HepG2 (cell line): ENCODE results near the gene TFPI. TPM values are rescaled to one million over a fixed set of nuclear protein-coding genes. Genes with fewer than 3 reads are reported as not detected.

Experiments used
- ATAC-seq: fragments of 200-7000 bp; cut with Tn5 transposase; 3 replicates; pipeline ENCODE4 v1.9.1; 2020; ENCODE audit warnings: mild to moderate bottlenecking, moderate library complexity
- BruUV-seq: library from RNA; stranded (reverse); fragments of 400-500 nt; replicated peaks from 2 replicates; lab custom pipeline; 2021; lab: Mats Ljungman, UMichigan
- CTCF ChIA-PET: fragments of 300-600 bp; formaldehyde crosslinking; extraction: SDS; loops from one replicate; lab custom pipeline; 2021; ENCODE audit warnings: low total read pairs, inconsistent platforms, low intra/inter-chr PET ratio; lab: Yijun Ruan, JAX
- POLR2A ChIA-PET: fragments of 350-600 bp; sonication (Branson Sonifier 250); formaldehyde crosslinking; loops from one replicate; lab custom pipeline; 2020; ENCODE audit warnings: antibody characterized with exemption, inconsistent platforms; lab: Yijun Ruan, JAX
- DNase-seq: peaks from one replicate; pipeline ENCODE4 v3.0.0-alpha.2; 2015; ENCODE audit warnings: low spot score
- FAIRE-seq: peaks from 3 replicates; lab custom pipeline; 2011; peaks lifted over from hg19 to GRCh38; lab: Jason Lieb, UNC
- H2AFZ ChIP-seq: one replicate; pipeline ENCODE4 v1.6.1; 2011; ENCODE audit warnings: low read length, inconsistent platforms
- H3K27ac ChIP-seq: fragments of 300-600 bp; 3 replicates; pipeline ENCODE4 v1.8.0; 2011; ENCODE audit warnings: mixed run types, mild to moderate bottlenecking, mixed read lengths, low read length, inconsistent platforms; ENCODE audit not compliant: insufficient read depth; ENCODE audit errors: extremely low read length
- H3K27me3 ChIP-seq, 2 experiments: fragments of 200-600 bp in 1 of 2; 2 replicates in 1 of 2; 3 replicates in 1 of 2; pipeline versions ENCODE4 v1.6.0 to v1.8.0; 2011; ENCODE audit warnings: low read length in 2 of 2, mild to moderate bottlenecking in 2 of 2, moderate library complexity in 2 of 2, inconsistent platforms in 1 of 2; ENCODE audit not compliant: insufficient read depth in 2 of 2, control insufficient read depth in 1 of 2
- H3K36me3 ChIP-seq, 2 experiments: fragments of 200-600 bp in 1 of 2; replicated peaks in 1 of 2; 2 replicates in 1 of 2; 3 replicates in 1 of 2; pipeline versions ENCODE4 v1.5.1 to v1.8.0; 2011; ENCODE audit warnings: low read length in 2 of 2, inconsistent platforms in 1 of 2; ENCODE audit not compliant: insufficient read depth in 2 of 2, control insufficient read depth in 1 of 2
- H3K4me1 ChIP-seq: 2 replicates; pipeline ENCODE4 v1.5.1; 2012; ENCODE audit warnings: low read length, inconsistent platforms; ENCODE audit not compliant: insufficient read depth
- H3K4me2 ChIP-seq: 2 replicates; pipeline ENCODE4 v1.6.0; 2011; ENCODE audit warnings: low read depth, low read length, inconsistent platforms
- H3K4me3 ChIP-seq, 3 experiments: fragments of 200-600 bp in 1 of 3; sonication (generic), shearing (Covaris generic) in 1 of 3; replicated peaks in 1 of 3; 2 replicates each; pipeline ENCODE4 v1.5.1; 2011 to 2016; ENCODE audit warnings: low read length in 3 of 3, inconsistent platforms in 2 of 3, low read depth in 2 of 3, mild to moderate bottlenecking in 2 of 3, control low read depth in 1 of 3, mixed read lengths in 1 of 3; ENCODE audit not compliant: insufficient read depth in 1 of 3
- H3K79me2 ChIP-seq: one replicate; pipeline ENCODE4 v1.6.1; 2011; ENCODE audit warnings: low read length, inconsistent platforms; ENCODE audit not compliant: insufficient read depth
- H3K9ac ChIP-seq: 2 replicates; pipeline ENCODE4 v1.6.0; 2011; ENCODE audit warnings: mild to moderate bottlenecking, low read depth, low read length, inconsistent platforms; ENCODE audit not compliant: insufficient read depth
- H3K9me3 ChIP-seq: 2 replicates; pipeline ENCODE4 v1.5.1; 2012; ENCODE audit warnings: mild to moderate bottlenecking, low read length
- H4K20me1 ChIP-seq: 2 replicates; pipeline ENCODE4 v1.6.0; 2011; ENCODE audit warnings: inconsistent platforms, mild to moderate bottlenecking, low read length, moderate library complexity; ENCODE audit not compliant: insufficient read depth
- CEBPB ChIP-seq: IDR thresholded peaks from 2 replicates; pipeline ENCODE4 v1.6.1; 2011; ENCODE audit warnings: low read depth, low read length, improper control_type of control experiment, borderline replicate concordance
- DNMT1 ChIP-seq: sonication (generic); formaldehyde crosslinking; IDR thresholded peaks from 2 replicates; pipeline ENCODE4 v1.5.1; 2020; ENCODE audit warnings: mild to moderate bottlenecking, missing genetic modification reagents
- HNF4G ChIP-seq, 2 experiments: sonication (generic) in 1 of 2; formaldehyde crosslinking in 1 of 2; IDR thresholded peaks; 2 replicates each; pipeline versions ENCODE4 v1.4.0 to v1.6.1; 2011 to 2020; ENCODE audit warnings: borderline replicate concordance in 2 of 2, low read depth in 2 of 2, mild to moderate bottlenecking in 2 of 2, low read length in 1 of 2, missing genetic modification reagents in 1 of 2, moderate library complexity in 1 of 2
- HNRNPLL ChIP-seq: fragments of 200-400 bp; formaldehyde crosslinking; IDR thresholded peaks from 2 replicates; pipeline ENCODE4 v1.6.1; 2017; ENCODE audit warnings: mild to moderate bottlenecking, low read depth, low read length; ENCODE audit not compliant: poor library complexity, severe bottlenecking
- KLF11 ChIP-seq: IDR thresholded peaks from 2 replicates; pipeline ENCODE4 v1.6.1; 2016; ENCODE audit warnings: missing compliant biosample characterization
- MAFG ChIP-seq: sonication (generic); formaldehyde crosslinking; IDR thresholded peaks from 2 replicates; pipeline ENCODE4 v1.5.1; 2020; ENCODE audit warnings: mild to moderate bottlenecking, missing genetic modification reagents
- MIER2 ChIP-seq: IDR thresholded peaks from 2 replicates; pipeline ENCODE4 v1.6.1; 2016; ENCODE audit warnings: missing biosample characterization, missing genetic modification reagents
- NFYB ChIP-seq: sonication (generic); formaldehyde crosslinking; IDR thresholded peaks from 2 replicates; pipeline ENCODE4 v1.4.0; 2020; ENCODE audit warnings: missing genetic modification reagents
- RBM22 ChIP-seq: fragments of 200-400 bp; formaldehyde crosslinking; optimal IDR thresholded peaks from 2 replicates; pipeline ENCODE3; 2017; ENCODE audit warnings: mild to moderate bottlenecking, low read length, moderate library complexity
- SMARCE1 ChIP-seq: fragments of 450-650 bp; IDR thresholded peaks from 2 replicates; pipeline ENCODE4 v1.6.1; 2017; ENCODE audit warnings: borderline replicate concordance
- ZKSCAN1 ChIP-seq: fragments of 150-350 bp; IDR thresholded peaks from 2 replicates; pipeline ENCODE4 v1.6.1; 2014; ENCODE audit warnings: low read length
- ZKSCAN8 ChIP-seq: IDR thresholded peaks from 2 replicates; pipeline ENCODE4 v1.6.1; 2016; ENCODE audit warnings: borderline replicate concordance, missing genetic modification reagents, missing compliant biosample characterization
- ZNF709 ChIP-seq: sonication (generic); formaldehyde crosslinking; IDR thresholded peaks from 2 replicates; pipeline ENCODE4 v1.5.0; 2020; ENCODE audit warnings: mild to moderate bottlenecking, missing genetic modification reagents
- ZNF816 ChIP-seq: sonication (generic); formaldehyde crosslinking; IDR thresholded peaks from 2 replicates; pipeline ENCODE4 v1.8.0; 2022; ENCODE audit warnings: missing genetic modification reagents, mild to moderate bottlenecking, borderline replicate concordance
- WGBS: methylation state at CpG from one replicate; pipeline ENCODE4 v1.1.6; 2017; ENCODE audit warnings: low lambda C conversion rate; 5-methylcytosine and 5-hydroxymethylcytosine counted together
- in situ Hi-C: cut with HindIII; loops from 2 replicates; pipeline ENCODE4 v1.10.0; 2017; ENCODE audit warnings: low pct_unique_long_range_greater_than_20kb; ENCODE audit not compliant: extremely low pct_ligation_motif_present
- intact Hi-C: fragments of 100-400 bp; cut with micrococcal nuclease; formaldehyde crosslinking; loops from one replicate; pipeline ENCODE4 v1.10.0; 2022; ENCODE audit not compliant: unreplicated experiment
- polyA plus RNA-seq, 8 experiments: library from polyadenylated mRNA; depleted of rRNA in 3 of 8; stranded (reverse) in 7 of 8; unstranded in 1 of 8; fragments of >200 nt; fragmentation: Illumina TruSeq in 4 of 8; extraction: Trizol in 4 of 8; gene quantifications; 2 replicates each; pipeline versions ENCODE4 v1.2.1 to v1.2.3, GENCODE V29; 2011 to 2016; ENCODE audit warnings: low read depth in 4 of 8, missing spikeins in 1 of 8, mixed read lengths in 1 of 8; ENCODE audit not compliant: insufficient read depth in 1 of 8
- total RNA-seq, 5 experiments: library from RNA; depleted of rRNA; stranded (reverse); fragments of >200 nt; fragmentation: Illumina TruSeq; extraction: Trizol; gene quantifications; 2 replicates each; pipeline ENCODE4 v1.2.3, GENCODE V29; 2016; ENCODE audit warnings: low read depth in 1 of 5
- TF ChIP-seq, protein P1 (sequence below): sonication (generic); formaldehyde crosslinking; IDR thresholded peaks from 2 replicates; pipeline ENCODE4 v1.8.0; 2022; ENCODE audit warnings: mild to moderate bottlenecking, missing genetic modification reagents, moderate library complexity
- TF ChIP-seq, protein P2 (sequence below): sonication (generic); formaldehyde crosslinking; IDR thresholded peaks from 2 replicates; pipeline ENCODE4 v1.5.1; 2020; ENCODE audit warnings: mild to moderate bottlenecking, moderate library complexity, missing genetic modification reagents

The TFPI gene
- total and polyA plus RNA-seq, 2 of the 13 experiments (the other 11 are each of a cell fraction or from before 2014, with no cell fraction given): 301 to 436 TPM

DNA sequence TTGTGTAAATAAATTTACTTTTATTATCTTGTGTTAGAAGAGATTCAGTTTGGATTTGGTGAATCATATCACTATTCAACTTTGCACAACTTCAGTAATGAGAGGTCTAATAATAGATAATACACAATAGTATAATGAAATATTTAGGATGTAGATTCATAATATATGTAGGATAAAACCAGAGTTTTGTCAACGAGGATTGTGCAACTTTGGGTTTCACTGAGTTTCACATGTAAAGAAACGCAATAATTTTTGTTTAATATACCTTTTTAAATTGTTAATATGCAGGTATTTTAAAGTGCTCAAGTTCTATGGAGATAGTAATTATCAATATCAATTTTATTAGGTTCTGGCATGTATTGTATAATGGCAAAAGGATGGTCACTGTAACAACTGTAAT is 111.5 kb downstream of the TFPI start:
- ChIA-PET CTCF (interaction anchor here (1.4 kb wide), 1 partner anchor 400 kb away, joined by 5 read pairs; no protein-coding TSS in a partner anchor), POLR2A (no interaction called here)
- 0% methylated on average over 2 of the region's 2 CpGs for WGBS
- TF ChIP-seq CEBPB (peak; percentile 53; the same call in 1 of the 2 replicates), DNMT1 (CRISPR knock-in tag) (no peak), HNRNPLL (no peak), RBM22 (no peak), ZKSCAN1 (no peak), ZNF709 (CRISPR knock-in tag) (no peak), ZKSCAN8 (no peak), ZNF816 (no peak)
- intact Hi-C loops (loop anchor here (5.0 kb wide), 1 partner anchor 400 kb away; no protein-coding TSS in a partner anchor), in situ Hi-C loops (no loop called here)
- Histone ChIP-seq H3K4me1 (no peaks in the 10 kb centered on the region), H3K79me2 (no peaks in the 10 kb centered on the region), H3K4me2 (no peak overlapping the region), H3K4me3 (no peak overlapping the region), H3K27ac (no peak overlapping the region), H3K36me3 (no peaks in the 10 kb centered on the region), H3K9ac (no peak overlapping the region), H2AFZ (no peak overlapping the region), H4K20me1 (no peaks in the 10 kb centered on the region), H3K9me3 (no peaks in the 10 kb centered on the region), H3K27me3 (no peaks in the 10 kb centered on the region)
- ATAC-seq (no peak), FAIRE-seq (no peak), DNase-seq (no peak)
- BruUV-seq: no TSS peak

DNA sequence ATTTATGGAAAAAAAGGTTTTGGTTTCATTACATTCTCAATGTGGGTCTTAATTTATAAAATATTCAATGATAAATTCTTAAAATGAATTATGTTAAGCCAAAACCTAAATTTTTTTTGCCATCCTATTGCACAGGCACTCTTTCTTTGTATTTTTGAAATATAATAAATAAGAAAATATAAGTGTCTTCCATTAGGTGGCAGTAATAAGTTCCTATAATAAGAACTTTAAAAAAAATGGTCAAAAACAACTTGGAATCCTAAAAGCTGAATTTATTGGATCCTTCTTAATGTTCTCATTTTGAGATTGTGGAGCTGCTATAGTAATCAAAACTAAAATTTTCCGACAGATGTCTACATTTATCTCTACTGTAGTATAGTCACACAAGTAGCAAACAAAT is 111.9 kb downstream of the TFPI start:
- in situ Hi-C loops (no loop called here), intact Hi-C loops (loop anchor here (5.0 kb wide), 1 partner anchor 400 kb away; no protein-coding TSS in a partner anchor)
- H3K27ac ChIP-seq: no peak overlapping the region
- H3K4me1 ChIP-seq: no peaks in the 10 kb centered on the region
- H3K9ac ChIP-seq: no peak overlapping the region
- BruUV-seq: no TSS peak
- H3K9me3 ChIP-seq: no peaks in the 10 kb centered on the region
- no peak for FAIRE-seq
- WGBS: 1% methylated on average over 1 of the region's 1 CpG
- no peaks in the 10 kb centered on the region for H3K36me3 ChIP-seq
- CTCF ChIA-PET: interaction anchor here (1.4 kb wide), 1 partner anchor 401 kb away, joined by 5 read pairs; no protein-coding TSS in a partner anchor
- no peak overlapping the region for H3K4me3 ChIP-seq
- no peak overlapping the region for H3K4me2 ChIP-seq
- no peak overlapping the region for H2AFZ ChIP-seq
- H3K79me2 ChIP-seq: no peaks in the 10 kb centered on the region
- no peak for DNase-seq
- H3K27me3 ChIP-seq: no peaks in the 10 kb centered on the region
- POLR2A ChIA-PET: no interaction called here
- H4K20me1 ChIP-seq: no peaks in the 10 kb centered on the region
- no peak for ATAC-seq
- no peak for TF ChIP-seq HNF4G (IDR thresholded peaks at IDR 0.05; ENCODE audit: borderline replicate concordance, low read depth, low read length)
- no peak for TF ChIP-seq HNF4G (CRISPR knock-in tag; IDR thresholded peaks at IDR 0.05; ENCODE audit: borderline replicate concordance, low read depth)
- TF ChIP-seq NFYB (CRISPR knock-in tag): no peak
- TF ChIP-seq MIER2 (CRISPR knock-in tag): no peak
- no peak for TF ChIP-seq SMARCE1
- TF ChIP-seq MAFG (CRISPR knock-in tag): no peak
- TF ChIP-seq, protein P1, sequence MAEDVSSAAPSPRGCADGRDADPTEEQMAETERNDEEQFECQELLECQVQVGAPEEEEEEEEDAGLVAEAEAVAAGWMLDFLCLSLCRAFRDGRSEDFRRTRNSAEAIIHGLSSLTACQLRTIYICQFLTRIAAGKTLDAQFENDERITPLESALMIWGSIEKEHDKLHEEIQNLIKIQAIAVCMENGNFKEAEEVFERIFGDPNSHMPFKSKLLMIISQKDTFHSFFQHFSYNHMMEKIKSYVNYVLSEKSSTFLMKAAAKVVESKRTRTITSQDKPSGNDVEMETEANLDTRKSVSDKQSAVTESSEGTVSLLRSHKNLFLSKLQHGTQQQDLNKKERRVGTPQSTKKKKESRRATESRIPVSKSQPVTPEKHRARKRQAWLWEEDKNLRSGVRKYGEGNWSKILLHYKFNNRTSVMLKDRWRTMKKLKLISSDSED (CRISPR knock-in tag): no peak
- TF ChIP-seq, protein P2, sequence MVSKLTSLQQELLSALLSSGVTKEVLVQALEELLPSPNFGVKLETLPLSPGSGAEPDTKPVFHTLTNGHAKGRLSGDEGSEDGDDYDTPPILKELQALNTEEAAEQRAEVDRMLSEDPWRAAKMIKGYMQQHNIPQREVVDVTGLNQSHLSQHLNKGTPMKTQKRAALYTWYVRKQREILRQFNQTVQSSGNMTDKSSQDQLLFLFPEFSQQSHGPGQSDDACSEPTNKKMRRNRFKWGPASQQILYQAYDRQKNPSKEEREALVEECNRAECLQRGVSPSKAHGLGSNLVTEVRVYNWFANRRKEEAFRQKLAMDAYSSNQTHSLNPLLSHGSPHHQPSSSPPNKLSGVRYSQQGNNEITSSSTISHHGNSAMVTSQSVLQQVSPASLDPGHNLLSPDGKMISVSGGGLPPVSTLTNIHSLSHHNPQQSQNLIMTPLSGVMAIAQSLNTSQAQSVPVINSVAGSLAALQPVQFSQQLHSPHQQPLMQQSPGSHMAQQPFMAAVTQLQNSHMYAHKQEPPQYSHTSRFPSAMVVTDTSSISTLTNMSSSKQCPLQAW: no peak
- TF ChIP-seq KLF11 (CRISPR knock-in tag): no peak
